Measurements from ENCODE around the gene MCTP2.

Gene MCTP2

DNA sequence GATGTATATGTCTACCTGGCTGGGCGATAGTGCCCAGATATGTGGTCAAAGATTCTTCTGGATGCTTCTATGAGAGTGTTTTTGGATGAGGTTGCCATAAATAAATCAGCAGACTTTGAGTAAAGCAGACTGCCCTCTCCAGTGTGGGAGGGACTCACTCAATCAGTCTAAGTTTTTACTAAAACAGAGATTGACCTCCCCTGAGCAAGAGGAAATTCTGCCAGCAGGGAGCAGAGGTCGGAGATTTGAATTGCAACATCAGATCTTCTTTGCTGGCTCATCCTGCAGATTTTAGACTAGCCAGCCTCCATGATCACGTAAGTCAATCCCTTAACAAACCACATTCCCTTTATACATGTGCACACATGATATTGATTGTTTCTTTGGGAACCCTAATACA lies 300.9 kb downstream of the MCTP2 start:
- no peaks in the 10 kb centered on the region for H3K27me3 ChIP-seq (ENCODE audit: control insufficient read depth in 1 of 2, insufficient read depth in 2 of 2, low read length in 2 of 2)
- H3K36me3 ChIP-seq (ENCODE audit: control insufficient read depth in 2 of 2, insufficient read depth in 2 of 2, low read length in 2 of 2): no peaks in the 10 kb centered on the region
- no peak overlapping the region for H3K4me3 ChIP-seq (ENCODE audit: low read length in 2 of 2)
- no peak overlapping the region for H3K9ac ChIP-seq (ENCODE audit: low read length in 2 of 2)
- H3K4me1 ChIP-seq (ENCODE audit: control insufficient read depth, insufficient read depth, low read length): no peaks in the 10 kb centered on the region
- no peak overlapping the region for H3K27ac ChIP-seq (ENCODE audit: low read length)
- no peaks in the 10 kb centered on the region for H3K9me3 ChIP-seq (ENCODE audit: control insufficient read depth in 2 of 2, low read length in 2 of 2)
